ENCODE data around the gene STAT2.

DNA sequence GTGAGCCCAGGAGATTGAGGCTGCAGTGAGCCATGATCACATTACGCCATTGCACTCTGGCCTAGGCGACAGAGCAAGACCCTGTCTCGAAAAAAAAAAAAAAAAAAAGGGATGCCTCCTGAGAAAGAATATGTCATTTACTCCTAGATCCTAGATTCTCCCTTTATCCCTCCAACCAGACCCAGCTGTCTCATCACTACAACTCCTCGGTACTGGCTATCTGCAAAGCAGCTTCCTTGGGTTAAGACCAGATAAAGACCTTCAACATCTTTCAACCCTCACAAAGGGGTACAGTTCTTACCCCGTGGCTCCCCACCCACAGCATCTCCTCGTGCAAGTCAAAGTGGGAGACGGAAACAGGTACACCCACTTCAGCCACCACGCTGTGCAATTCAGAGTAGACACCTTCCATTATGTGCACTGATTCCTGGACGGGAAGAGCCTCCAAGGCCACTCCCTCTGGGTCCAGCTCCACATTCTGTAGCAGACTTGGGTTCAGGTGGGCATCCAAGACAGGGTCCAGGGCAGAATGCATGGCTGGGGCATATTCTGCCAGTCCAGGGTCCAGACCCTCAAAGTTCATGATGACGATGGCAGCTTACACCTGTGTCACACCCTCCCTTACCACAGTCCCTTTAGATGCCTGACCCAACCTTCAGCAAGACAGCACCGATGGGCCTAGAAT lies 27.3 kb downstream of the STAT2 start:
- TF ChIP-seq, protein P1, sequence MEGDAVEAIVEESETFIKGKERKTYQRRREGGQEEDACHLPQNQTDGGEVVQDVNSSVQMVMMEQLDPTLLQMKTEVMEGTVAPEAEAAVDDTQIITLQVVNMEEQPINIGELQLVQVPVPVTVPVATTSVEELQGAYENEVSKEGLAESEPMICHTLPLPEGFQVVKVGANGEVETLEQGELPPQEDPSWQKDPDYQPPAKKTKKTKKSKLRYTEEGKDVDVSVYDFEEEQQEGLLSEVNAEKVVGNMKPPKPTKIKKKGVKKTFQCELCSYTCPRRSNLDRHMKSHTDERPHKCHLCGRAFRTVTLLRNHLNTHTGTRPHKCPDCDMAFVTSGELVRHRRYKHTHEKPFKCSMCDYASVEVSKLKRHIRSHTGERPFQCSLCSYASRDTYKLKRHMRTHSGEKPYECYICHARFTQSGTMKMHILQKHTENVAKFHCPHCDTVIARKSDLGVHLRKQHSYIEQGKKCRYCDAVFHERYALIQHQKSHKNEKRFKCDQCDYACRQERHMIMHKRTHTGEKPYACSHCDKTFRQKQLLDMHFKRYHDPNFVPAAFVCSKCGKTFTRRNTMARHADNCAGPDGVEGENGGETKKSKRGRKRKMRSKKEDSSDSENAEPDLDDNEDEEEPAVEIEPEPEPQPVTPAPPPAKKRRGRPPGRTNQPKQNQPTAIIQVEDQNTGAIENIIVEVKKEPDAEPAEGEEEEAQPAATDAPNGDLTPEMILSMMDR (conservative IDR thresholded peaks at IDR 0.05; ENCODE audit: low read depth in 2 of 2) = no peak
- no peak for TF ChIP-seq EZH2phosphoT487 (IDR thresholded peaks at IDR 0.05; ENCODE audit: unreplicated experiment)
- no peak for TF ChIP-seq JUNB (IDR thresholded peaks at IDR 0.05; ENCODE audit: unreplicated experiment)
- no peak for TF ChIP-seq EZH2 (IDR thresholded peaks at IDR 0.05; ENCODE audit: low read depth, unreplicated experiment)
- no peak for TF ChIP-seq POLR2AphosphoS5 (IDR thresholded peaks at IDR 0.05; ENCODE audit: low read depth)
- TF ChIP-seq REST (IDR thresholded peaks at IDR 0.05; ENCODE audit: unreplicated experiment) = no peak
- no peak for TF ChIP-seq NANOG (IDR thresholded peaks at IDR 0.05; ENCODE audit: borderline replicate concordance)
- no peak for TF ChIP-seq ZNF114 (CRISPR knock-in tag; IDR thresholded peaks at IDR 0.05)
- no peak for TF ChIP-seq CREB1 (CRISPR knock-in tag; IDR thresholded peaks at IDR 0.05; ENCODE audit: low read depth)
- TF ChIP-seq ZNF331 (CRISPR knock-in tag; IDR thresholded peaks at IDR 0.05; ENCODE audit: low read depth) = no peak
- TF ChIP-seq ETS1 (IDR thresholded peaks at IDR 0.05) = no peak
- TF ChIP-seq STAT1 (IDR thresholded peaks at IDR 0.05; ENCODE audit: unreplicated experiment) = no peak

Measured in GM23338 (cell line).